ENCODE measurements around the gene ADGRB2.

DNA sequence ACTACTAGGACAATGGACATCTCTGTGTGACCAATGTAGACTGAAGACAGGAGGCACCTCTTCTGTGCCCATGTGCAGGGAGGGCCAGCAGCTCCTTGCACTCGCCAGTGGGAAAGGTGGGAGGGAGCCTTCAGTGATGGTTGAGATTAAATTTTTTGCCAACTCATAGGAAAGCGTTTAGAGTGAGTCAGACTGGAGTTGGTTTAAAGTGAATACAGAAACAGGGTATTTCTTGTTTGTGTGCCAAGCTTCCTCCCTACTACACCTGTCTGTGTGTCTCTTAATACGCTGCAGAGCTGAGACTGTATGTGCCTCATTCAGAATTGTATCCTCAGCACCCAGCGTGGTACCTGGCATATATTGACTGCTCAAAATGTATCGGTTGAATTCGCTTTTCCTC lies 46.8 kb downstream of the ADGRB2 start:
- TF ChIP-seq POLR2A (IDR thresholded peaks at IDR 0.05; ENCODE audit: low read depth, low read length) (no peak), POLR2AphosphoS5 (IDR thresholded peaks at IDR 0.05; ENCODE audit: low read depth, low read length) (no peak)

All from GM12892 (cell line).